Breast epithelium (tissue), 3 donors: ENCODE measurements around the gene POP7.

Experiments used
- CTCF ChIP-seq, 3 donors: fragments of 450-650 bp; IDR thresholded peaks; one replicate each; pipeline ENCODE4 v1.5.1; 2016 to 2017; ENCODE audit warnings: antibody characterized with exemption in 3 of 3, mild to moderate bottlenecking in 3 of 3, moderate library complexity in 3 of 3
- POLR2A ChIP-seq: fragments of 450-650 bp; IDR thresholded peaks from one replicate; pipeline ENCODE4 v1.6.1; 2016; ENCODE audit warnings: antibody characterized with exemption, mild to moderate bottlenecking, moderate library complexity
- POLR2AphosphoS5 ChIP-seq, 3 donors: sonication (generic); formaldehyde crosslinking; IDR thresholded peaks; one replicate each; pipeline ENCODE4 v1.6.1; 2017; ENCODE audit warnings: antibody characterized with exemption in 3 of 3

DNA sequence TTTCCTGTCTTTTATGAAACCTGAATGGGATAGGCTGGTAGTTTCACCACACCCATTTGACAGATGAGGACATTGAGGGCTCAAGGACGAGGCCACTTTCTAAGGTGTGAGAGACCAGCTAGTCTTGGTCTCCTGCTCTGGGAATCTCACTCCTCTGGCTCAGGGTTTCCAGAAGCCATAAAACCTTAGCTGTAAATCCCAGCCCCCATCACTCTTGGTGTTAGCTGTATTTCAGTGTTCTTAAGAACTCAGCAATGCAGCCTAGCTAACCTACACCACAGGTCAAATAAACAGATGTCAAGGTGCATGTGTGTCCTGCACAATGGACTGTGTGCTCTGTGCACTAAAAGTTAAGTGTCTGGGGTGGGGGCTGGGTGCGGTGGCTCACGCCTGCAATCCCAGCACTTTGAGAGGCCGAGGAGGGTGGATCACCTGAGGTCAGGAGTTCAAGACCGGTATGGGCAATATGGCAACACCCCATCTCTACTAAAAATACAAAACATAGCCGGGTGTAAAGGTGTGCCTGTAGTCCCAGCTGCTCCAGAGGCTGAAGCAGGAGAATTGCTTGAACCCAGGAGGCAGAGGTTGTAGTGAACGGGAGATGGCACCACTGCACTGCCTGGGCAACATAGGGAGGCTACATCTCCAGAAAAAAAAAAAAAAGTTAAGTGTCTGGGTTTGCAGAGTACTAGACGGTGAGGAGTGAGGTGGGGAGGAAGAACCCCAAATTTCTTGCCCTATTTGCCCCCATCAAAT lies 13.8 kb downstream of the POP7 start:
- TF ChIP-seq CTCF (IDR thresholded peaks at IDR 0.05) (no peak), POLR2A (no peak), POLR2AphosphoS5 (IDR thresholded peaks at IDR 0.05) (no peak)
